Nephron progenitor cell (in vitro differentiated cells): ENCODE data around the gene ZDHHC1.
A peak's percentile ranks its signal among the peaks of the same experiment; 100 is the strongest.

Experiments used
- DNase-seq: peaks from one replicate; pipeline ENCODE4 v3.0.0; 2021
- H3K27ac Mint-ChIP-seq: 2 replicates; pipeline ENCODE4 v1.8.0; 2021; ENCODE audit warnings: mild to moderate bottlenecking, moderate library complexity, mixed read lengths
- H3K27me3 Mint-ChIP-seq: 2 replicates; pipeline ENCODE4 v1.8.0; 2021; ENCODE audit warnings: mild to moderate bottlenecking, low read depth, mixed read lengths; ENCODE audit not compliant: poor library complexity
- H3K36me3 Mint-ChIP-seq: 2 replicates; pipeline ENCODE4 v1.8.0; 2021; ENCODE audit warnings: low read depth, mixed read lengths
- H3K4me1 Mint-ChIP-seq: 2 replicates; pipeline ENCODE4 v1.8.0; 2021; ENCODE audit warnings: mixed read lengths
- H3K4me3 Mint-ChIP-seq: 2 replicates; pipeline ENCODE4 v1.8.0; 2021; ENCODE audit warnings: mild to moderate bottlenecking, moderate library complexity, mixed read lengths
- H3K9me3 Mint-ChIP-seq: 2 replicates; pipeline ENCODE4 v1.8.0; 2021; ENCODE audit warnings: mild to moderate bottlenecking, moderate library complexity, mixed read lengths
- CTCF ChIP-seq: fragments of 200-600 bp; sonication (generic); IDR thresholded peaks from 2 replicates; pipeline ENCODE4 v1.5.0; 2021; ENCODE audit warnings: antibody characterized with exemption

The ZDHHC1 gene

GRCh38 chr16:67451704-67452435 is 35.6 kb upstream of the ZDHHC1 start:
- DNase-seq = no peak
- H3K4me1 Mint-ChIP-seq = peaks cover 62% of the 10 kb centered on the region
- H3K36me3 Mint-ChIP-seq = peaks cover 15% of the 10 kb centered on the region
- TF ChIP-seq CTCF = no peak
- H3K27me3 Mint-ChIP-seq = peaks cover 7% of the 10 kb centered on the region
- H3K27ac Mint-ChIP-seq = no peak overlapping the region
- H3K9me3 Mint-ChIP-seq = no peaks in the 10 kb centered on the region
- no peak overlapping the region for H3K4me3 Mint-ChIP-seq

- Mint-ChIP-seq H3K27ac (peak overlapping the region; percentile 6), H3K4me1 (peaks cover 62% of the 10 kb centered on the region), H3K4me3 (no peak overlapping the region), H3K27me3 (peaks cover 5% of the 10 kb centered on the region), H3K36me3 (peaks cover 21% of the 10 kb centered on the region), H3K9me3 (no peaks in the 10 kb centered on the region)
- TF ChIP-seq CTCF = no peak
- DNase-seq = no peak
Measured at GRCh38 chr16:67451061-67451703, 34.9 kb upstream of the ZDHHC1 start.

GRCh38 chr16:67449739-67450138 is 33.5 kb upstream of the ZDHHC1 start:
- Mint-ChIP-seq H3K27me3 (peaks cover 5% of the 10 kb centered on the region), H3K4me3 (no peak overlapping the region), H3K9me3 (no peaks in the 10 kb centered on the region), H3K27ac (peak overlapping the region; percentile 60), H3K36me3 (peaks cover 21% of the 10 kb centered on the region), H3K4me1 (peaks cover 66% of the 10 kb centered on the region)
- DNase-seq = no peak
- no peak for TF ChIP-seq CTCF

DNA sequence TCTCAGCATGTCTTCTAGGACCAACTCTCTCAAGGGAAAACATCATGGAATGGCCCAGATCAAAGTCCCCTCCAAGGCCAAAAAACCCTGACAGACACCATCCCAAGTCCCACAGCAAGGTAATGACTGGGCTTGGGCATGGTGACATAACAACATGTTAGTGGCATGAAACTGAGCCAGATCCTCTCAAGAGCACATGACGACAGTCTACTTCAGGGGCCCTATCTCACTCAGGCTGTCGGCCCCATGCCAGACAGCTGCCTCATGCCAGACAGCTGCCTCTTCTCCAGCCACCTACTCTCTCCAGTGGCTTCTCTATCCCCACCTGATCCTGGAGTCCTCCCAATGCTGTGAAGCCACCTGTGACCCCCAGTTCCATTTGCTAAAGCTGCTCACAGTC is 33.1 kb upstream of the ZDHHC1 start:
- no peak for DNase-seq
- TF ChIP-seq CTCF = no peak
- H3K36me3 Mint-ChIP-seq = peaks cover 21% of the 10 kb centered on the region
- H3K27me3 Mint-ChIP-seq = peaks cover 5% of the 10 kb centered on the region
- peak overlapping the region; percentile 60 for H3K27ac Mint-ChIP-seq
- peaks cover 66% of the 10 kb centered on the region for H3K4me1 Mint-ChIP-seq
- H3K4me3 Mint-ChIP-seq = no peak overlapping the region
- H3K9me3 Mint-ChIP-seq = no peaks in the 10 kb centered on the region

DNA sequence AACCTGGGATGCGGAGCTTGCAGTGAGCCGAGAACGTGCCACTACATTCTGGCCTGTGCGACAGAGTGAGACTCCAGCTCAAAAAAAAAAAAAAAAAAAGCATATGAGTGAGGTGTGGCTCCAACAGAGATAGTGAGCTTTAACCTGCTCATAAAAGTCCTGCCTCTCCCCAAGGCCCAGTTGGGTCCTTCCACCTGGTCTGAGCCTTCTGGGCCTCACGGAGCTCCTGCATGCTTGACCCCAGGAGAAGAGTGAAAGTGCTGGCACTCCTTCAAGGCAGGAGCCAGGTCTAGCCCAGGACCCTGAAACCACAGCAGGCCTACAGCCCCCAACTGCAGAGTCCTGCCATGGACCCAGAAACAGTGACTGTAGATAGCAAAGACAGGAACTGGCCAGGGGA is 32.3 kb upstream of the ZDHHC1 start:
- Mint-ChIP-seq H3K27ac (no peak overlapping the region), H3K27me3 (peaks cover 5% of the 10 kb centered on the region), H3K9me3 (no peaks in the 10 kb centered on the region), H3K4me3 (no peak overlapping the region), H3K36me3 (peaks cover 21% of the 10 kb centered on the region), H3K4me1 (peaks cover 64% of the 10 kb centered on the region)
- no peak for DNase-seq
- TF ChIP-seq CTCF = no peak
